NCI-H1417 treated with DMSO at 0.1 percent for 48 hours (cell line): ENCODE data around the gene RNF31.
A peak's percentile ranks its signal among the peaks of the same experiment; 100 is the strongest.

ENCODE experiments used
- DNase-seq: peaks from one replicate; lab custom pipeline; 2025; lab: John Stamatoyannopoulos, UW

Gene RNF31

DNA sequence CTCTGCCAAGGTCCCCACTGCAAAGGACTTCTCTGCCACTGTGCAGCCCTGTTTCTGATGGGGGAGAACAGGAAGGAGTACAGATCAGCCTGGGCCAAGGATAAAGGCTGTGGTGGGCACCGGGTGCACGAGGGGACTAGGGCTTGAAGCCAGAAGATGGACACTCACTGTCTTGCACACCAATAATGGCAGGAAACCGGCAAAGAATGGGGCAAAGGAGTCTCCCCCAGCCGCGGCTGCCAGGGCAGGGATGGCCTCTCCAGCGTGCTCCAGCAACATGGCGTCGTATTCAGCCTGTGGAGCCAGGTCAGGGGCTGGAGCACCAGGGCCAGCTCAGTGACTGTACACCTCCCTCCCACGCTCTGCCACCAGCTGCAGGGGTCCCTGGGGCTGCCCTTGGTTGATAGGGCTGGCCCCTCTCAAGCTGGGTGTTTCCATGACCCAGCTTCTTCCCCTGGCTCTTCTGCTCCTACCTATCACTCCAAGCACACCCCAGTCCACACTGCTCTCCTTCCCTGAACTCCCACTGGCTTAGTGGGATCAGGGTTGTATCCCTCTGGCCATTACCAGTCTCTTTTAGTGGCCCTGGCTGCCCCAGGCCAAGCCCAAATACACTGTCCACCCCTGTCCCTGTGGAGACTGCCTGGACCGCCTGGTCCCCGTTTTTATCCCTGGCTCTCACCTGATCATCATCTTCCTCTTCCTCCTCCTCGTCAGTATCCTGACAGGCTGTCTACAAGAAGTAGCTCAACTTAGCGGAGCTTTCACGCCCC is 35.0 kb downstream of the RNF31 start:
- DNase-seq, result no peak

DNA sequence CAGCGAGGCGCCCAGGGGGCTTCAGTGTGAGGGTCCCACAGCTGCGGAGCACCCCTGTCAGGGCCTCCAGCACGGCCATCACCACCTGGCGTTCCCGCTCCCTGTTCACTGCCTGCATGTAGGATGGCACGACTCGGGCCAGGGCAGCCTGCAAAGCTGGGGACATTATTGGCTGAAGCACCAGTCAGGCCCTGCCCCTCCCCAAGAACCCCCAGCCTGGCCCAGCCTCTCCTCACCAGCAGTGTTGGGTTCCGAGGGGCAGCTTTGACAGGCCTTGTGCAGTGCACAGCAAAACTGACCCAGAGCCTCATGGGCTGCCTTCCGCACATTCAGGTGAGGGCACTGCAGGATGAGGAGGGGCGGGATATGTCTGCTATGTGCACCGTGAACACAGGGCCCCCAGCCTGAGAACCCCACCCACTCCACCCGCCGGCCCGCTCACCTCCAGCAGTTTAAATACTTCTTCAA is 35.8 kb downstream of the RNF31 start:
- no peak for DNase-seq

DNA sequence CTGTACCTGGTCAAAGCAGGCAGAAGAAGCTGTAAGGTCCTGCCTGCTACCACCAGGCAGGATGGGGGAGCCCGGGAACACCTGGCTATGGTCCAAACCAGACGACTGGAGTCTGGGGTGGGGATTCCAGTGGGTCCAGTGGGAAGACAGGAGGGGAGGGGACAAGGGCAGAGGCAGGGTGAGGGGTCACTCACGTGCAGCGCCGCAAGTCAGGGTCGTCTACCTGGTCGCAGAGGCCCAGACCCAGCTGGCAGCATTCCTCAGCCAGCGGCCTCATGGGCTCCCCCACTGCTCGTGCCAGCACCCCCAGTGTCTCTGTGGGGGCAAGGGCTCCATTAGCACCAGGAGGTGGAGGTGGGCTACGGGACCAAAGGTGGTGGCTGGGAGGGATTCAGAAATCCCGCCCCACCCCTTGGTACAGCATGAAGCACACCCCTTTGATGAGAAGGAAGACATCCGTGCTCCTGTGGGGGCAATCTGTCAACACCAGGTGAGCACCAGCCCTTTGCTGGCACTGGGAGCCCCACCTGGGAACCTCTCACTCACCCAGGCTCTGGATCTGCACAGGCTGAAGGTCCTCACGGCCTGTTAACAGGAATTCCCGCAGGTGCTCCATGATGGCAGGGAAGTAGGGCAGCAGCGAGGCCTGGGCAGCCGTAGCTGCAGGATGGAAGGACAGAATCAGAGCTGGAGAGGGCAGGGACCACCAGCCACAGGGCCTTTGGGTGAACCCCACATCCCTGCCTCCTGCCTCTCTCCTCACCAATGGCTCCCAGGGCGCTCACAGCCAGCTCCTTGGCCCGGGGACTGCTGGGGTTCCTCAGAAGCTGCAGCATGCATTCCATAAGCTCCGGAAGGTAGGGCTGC is 37.0 kb downstream of the RNF31 start:
- DNase-seq, result no peak

DNA sequence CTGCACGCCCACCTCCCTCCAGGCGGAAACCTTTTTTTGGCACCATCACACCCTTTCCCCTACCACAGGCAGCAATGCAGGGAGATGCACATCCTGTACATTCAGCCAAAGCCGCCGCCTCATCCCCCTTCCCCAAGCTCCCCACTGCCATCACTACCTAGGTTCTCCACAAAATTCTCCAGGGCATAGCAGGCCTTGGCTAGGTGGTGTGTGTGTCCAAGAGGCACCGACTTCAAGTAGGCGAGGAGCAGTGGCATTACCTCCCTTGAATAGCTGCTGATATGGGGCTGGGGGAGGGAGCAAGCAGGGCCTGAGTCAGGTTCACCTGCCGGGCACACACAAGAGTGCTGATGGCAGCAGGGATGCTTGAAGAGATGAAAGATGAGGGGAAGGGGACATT is 37.7 kb downstream of the RNF31 start:
- DNase-seq, result no peak

DNA sequence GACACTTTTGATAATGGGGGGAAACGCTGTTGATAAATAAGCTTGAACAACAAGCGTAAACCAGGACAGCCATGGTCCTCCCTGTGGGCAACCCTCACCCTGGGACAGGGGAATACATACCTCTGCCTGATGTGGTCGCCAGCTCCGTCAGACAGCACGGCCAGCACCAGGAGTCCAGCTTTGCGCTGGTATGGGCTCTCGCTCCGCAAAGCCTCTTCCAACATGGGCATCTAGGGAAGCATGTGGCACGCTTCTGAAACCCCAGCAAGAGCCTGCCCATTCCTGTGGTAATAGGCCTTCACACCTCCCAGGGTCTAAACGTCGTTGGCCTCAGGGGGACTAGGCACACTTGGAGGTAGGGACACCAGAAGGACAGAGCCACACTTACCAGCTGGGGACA is 38.4 kb downstream of the RNF31 start:
- DNase-seq, result no peak

DNA sequence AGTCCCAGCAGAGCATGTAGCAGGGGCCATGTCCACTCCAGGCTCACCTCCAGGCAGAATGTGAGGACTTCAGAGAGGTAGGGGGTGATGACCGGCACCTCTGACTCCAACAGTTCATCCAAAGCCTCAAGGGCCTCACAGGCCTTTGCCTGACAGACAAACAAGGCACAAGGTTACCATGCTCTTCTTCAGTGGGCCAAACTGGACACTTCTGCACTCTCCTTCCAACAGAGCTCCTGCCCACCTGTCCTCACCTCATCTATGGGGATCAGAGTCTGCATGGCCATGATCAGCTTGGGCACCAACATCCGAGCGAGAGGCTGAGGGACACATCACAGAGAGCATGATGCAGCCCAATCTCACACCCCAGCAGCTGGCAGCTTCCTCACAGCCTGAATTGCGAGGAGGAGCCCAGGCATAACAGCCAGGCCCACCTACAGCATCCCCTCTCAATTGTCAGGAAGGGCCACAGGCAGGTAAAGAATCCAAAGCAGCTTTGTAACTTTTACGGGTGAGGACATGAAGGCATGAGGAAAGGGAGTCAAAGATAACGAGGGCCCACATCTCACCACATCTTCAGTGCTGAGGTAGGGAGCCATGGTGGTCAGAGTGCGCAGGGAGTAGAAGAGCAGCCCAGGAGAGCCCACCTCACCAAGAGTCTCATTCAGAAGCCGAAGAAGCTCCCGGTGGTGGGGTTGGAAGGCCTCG is 39.7 kb downstream of the RNF31 start:
- no peak for DNase-seq

DNA sequence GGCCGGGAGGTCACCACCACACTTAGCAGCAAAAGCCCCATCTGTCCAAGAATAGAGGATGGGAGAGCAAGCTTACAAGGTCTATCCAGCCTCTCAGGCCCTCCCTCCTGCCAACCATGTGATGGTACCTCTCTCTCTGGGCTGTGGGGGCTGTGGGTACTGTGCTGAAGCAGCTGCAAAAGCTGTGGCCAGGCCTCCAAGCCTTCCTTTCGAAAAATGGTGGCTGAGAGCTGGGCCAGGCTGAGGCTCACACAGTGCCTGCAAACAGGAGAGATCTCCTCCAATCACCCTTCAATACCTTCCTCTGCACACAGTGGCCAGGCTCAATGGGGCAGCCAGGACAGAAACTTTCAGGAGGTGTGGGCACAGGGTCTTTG is 40.2 kb downstream of the RNF31 start:
- DNase-seq, result no peak

DNA sequence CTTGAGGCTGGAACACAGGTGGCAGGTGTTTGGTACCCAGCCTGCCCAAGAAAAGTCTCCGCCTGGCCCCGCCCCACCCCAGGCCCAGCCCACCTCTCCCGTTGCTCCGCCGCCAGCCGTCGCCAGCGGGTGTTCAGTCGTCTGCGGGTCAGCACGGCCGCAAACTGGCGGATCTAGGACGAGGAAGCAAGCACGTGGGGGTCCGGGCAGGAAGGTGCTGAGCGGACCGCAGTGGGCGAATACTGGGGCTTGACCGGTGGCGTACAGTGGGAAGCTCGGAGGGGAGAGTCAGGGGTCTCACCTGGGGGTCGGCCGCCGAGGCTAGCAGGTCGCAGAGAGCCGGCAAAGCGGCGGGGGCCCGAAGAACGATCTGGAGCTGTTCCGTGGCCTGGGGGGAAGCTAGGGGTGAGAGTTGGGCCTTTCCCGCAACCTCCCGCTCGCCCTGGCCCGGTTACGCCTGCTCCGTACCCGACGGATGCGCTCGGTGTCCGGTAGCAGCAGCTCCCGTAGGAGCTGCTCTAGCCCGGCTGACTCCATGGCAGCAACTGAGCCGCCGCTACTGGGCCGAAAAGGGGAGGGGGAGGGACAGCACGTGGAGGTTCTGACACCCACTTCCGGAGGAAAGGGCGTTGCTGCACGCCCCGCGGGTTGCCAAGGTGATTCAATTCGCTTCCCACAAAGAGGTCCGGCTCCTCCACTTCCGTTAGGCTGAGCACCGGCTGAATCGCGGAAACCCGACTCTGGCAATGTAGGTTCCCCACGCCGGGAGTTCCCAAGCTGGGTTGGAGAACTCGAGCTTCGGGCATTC is 41.2 kb downstream of the RNF31 start, which contains the start of gene IPO4:
TSS of gene IPO4 (minus strand) at position 566 of the 808 bp plus-strand sequence. CDS start at position 537, 29 bp downstream.
- peak; percentile 94 for DNase-seq

DNA sequence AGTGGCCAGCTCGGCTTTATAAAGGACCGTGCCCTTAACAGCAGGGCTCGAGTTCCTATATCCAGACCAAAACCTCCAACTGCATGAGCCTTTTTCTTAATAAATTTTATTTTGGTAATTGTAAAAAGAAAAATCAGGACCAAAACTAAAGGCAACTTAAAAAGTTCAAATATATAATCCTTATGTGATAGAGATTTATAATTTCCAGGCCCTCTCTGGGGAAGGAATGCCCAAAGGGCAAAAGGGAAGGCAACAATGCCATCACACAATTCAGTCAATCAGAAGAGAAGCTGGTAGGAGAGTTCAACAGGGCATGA is 41.7 kb downstream of the RNF31 start:
- DNase-seq, result no peak

DNA sequence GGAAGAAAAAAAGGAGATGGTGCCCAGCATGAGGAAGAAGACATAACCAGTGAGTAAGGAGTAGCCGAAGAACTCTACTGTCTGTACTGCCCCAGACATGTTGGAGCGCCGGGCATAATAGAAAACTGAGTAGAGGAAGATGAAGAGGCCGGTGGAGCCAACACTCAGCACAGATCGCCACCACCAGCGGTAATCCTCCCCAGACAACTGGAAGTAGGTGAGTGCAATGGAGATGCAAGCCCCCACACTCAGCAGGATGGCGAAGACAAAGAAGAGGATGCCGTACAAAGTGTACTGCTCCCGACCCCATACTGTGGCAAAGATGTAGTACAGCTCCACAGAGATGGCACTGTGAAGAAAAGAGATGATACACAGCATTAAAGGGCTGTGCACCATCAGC is 42.2 kb downstream of the RNF31 start:
- DNase-seq, result no peak

DNA sequence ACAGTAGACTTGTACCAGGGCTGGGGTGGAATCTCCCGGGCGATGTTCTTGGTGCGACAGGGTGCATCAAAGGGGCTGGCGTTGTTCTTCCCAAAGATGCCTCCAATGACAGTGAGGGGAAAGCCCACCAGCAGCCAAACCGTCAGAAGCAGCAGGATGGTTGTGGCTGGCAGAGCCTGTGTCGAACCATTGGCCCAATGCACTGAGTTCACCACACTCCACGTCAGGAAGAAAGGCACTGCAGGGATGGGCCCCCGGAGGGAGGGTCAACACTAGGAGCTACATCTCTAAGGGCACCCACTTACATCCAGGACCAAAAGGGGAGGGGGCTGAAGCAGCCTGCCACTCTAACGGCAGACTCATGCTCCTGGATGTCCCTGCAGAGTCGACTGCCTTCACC is 43.1 kb downstream of the RNF31 start:
- no peak for DNase-seq

DNA sequence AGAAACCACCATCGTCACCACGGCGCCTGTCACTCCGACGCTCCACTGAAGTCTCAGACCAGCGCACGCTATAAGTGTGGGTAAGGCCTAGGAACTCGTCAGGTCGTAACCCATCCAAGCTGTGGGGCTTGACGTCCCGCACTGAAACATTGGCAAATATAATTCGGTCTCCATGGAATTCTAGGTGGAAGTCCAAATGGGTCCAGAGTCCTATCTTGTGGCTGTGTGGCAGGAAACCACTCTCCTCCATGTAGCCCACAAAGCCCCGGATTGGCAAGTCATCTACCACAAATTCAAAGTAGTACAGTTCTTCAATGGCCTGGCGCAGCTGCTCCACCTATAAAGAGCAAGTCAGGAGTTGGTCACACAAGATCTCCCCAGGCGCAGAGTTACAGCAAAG is 45.6 kb downstream of the RNF31 start:
- no peak for DNase-seq

DNA sequence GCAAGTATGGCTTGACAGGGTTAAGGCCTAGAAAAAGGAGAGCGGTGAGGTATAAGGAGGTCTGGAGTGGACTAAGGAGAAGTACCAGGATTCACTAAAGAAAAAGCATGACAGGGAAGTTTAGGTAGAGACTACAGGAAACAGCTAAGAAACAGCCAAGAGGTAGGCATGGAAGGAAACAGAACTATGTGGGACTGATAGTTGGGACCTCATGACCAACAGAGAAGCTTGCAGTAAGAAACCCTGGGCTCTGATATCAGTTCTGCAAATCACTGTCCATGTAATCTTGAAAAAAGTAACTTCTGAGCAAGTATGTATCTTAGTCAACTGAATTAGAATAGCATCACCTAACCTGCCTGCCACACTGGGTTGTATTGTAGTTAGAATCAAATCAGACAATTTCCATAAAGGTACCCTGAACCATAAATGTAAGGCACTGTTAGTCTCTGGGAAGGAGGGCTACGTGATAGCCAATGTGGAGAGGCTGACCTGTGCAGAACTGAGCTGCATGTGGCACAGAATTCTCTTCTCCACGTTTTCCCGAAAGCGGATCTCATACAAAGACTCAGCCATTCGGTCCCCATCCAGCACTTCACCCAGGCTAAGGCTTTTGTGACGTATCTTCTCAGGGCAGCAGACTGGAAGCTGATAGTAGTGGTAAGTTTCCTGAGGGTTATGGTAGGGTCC is 47.0 kb downstream of the RNF31 start:
- no peak for DNase-seq

DNA sequence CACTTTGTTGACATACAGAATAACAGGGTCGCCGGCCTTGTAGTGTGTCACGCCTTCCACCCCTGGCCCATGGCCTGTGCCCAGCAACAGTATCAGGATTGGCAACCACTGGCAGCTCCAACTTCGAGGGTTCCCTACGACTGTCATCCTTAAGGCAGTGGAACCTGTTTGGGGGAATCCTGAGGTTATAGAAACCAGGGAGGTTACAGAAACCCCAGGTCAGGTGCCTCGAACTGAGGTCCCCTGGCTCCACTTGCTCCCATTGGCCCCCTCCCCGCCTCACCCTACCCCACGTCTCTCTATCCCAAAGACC is 47.5 kb downstream of the RNF31 start:
- no peak for DNase-seq

DNA sequence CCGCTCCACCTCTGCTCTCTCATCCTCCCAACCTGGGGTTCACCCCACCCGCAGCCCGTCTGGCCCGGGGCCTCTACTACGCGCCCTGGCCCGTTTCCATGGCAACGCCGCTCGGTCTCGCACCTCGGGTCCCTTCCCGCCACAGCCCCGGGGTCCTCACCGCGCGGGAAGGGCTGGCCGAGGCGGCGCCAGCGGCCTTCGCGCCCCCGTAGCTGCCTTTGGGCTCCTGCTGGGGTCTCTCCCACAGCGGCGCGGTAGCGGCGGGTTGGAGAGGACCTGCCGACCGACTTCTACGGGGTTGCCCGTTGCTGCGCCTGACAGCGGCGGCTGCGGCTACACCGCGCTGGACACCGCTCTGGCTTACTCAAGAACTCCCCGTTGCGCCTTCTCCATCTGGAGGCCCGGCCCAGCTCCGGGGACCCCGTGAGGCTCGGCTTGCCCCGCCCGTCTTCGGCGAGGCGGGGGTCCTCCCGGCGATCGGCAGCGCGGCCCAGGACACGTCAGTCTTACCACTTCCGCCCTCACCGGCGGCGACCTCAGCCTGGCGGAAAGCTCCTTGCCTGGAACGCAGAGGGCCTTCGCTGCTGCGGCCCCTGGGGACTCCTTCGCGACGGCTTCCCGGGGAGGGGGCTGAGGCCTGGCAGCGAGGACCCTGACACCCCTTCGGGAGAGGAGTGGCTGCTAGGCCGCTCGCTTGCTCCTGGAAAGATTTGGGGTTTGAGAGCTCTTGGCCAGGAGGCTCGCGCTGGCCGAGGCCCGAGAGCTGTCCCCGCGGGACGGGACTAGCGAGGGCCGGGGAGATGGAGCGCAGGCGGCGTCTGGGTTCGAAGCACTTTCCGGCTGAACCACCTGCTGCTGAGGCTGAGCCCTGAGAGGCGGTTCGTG is 48.1 kb downstream of the RNF31 start, which contains the start of gene TM9SF1:
TSS of gene TM9SF1 (minus strand) at position 256 of the 885 bp plus-strand sequence. CDS start 422 bp downstream, outside the sequence.
- DNase-seq, result peak; percentile 58

DNA sequence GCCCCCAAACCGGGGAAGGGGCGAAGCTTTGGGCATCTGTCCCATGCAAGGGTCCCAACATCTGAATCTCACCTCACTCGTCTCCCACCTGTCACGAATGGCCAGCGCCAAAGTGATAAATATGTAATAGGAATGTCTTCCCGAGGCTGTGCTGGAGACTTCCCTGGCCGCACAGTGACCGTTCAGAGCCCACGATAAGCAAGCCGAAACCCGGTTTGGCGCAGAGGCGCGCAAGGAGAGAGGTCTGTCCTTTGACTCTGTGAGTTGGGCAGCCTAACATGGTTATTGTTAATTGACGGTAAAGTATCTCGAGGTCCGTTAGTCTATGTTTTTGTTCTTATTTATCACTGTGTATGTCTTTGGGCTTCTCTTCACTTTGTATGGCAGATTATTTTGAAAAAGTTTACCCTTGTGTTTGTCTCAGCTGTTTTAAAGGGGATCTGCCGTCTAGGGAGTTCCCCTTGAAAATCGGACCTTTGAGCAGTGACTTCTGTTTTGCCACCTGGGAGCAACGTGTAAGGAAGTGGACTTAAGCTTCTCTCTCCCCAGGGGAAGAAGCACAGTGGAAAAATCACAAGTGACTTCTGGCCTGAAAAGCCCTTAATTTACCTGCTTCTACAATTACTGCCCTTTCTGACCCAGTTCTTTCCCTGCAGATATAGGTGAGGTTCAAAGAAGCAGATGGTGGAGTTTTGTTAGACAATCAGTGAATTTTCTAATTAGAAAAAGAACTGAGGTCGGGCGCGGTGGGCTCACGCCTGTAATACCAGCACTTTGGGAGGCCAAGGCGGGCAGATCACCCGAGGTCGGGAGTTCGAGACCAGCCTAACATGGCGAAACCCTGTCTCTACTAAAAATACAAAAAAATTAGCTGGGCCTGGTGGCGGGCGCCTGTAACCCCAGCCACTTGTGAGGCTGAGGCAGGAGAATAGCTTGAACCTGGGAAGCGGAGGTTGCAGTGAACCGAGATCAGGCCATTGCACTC is 49.1 kb downstream of the RNF31 start:
- no peak for DNase-seq

DNA sequence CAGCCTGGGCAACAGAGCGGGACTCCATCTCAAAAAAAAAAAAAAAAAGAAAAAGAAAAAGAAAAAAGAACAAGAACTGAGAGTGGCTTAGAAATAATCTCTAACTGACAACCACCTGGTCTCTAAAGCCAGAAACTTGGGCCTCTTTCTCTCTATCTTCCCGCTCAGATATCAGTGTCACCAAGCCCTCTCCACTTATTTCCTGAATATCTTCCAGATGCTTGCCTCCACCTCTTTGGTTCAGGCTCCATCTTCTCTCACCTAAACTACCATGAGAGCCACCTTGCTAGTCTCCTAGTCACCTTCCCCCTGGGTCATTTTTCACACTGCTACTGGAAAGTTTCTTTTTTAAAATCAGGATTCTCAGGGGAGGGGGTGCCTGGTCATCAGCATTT is 49.8 kb downstream of the RNF31 start:
- DNase-seq, result no peak

DNA sequence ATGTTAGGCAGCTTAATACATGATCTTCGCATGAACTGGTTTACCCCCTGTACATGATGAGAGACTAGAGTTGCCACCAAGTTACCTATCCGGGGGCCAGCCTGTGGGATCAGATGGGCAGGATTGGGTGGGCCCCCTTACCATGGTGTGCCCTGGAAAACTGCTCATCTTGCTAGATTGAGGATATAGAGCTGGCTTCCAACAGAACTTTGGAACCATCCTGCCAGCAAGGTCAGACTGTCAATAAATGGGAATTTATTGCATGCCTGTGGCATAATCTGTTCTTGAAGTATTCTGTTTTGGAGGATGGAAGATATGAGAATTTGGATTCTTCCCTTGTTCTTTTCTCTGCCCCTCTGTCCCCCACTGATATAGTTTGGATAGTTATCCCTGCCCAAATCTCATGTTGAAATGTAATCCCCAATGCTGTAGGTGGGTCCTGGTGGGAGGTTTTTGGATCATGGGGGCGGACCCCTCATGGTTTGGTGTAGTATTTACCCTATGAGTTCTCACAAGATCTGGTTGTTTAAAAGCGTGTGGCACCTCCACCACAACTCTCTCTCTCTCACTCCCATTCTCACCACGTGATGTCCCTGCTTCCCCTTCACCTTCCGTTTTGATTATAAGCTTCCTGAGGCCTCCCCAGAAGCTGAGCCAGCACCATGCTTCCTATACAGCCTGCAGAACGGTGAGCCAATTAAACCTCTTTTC is 51.7 kb downstream of the RNF31 start:
- no peak for DNase-seq
